ENCODE data around the gene MAD1L1. TPM values are rescaled to one million over a fixed set of nuclear protein-coding genes. Genes with fewer than 3 reads are reported as not detected.
A peak's percentile ranks its signal among the peaks of the same experiment; 100 is the strongest.

The MAD1L1 gene
- total RNA-seq, 1 experiment from 2014 or later: 50.8 TPM

GRCh38 chr7:2233926-2234325 lies 1.2 kb upstream of the MAD1L1 start:
- peaks cover 13% of the 10 kb centered on the region; the same call in 1 of the 2 replicates for H3K36me3 ChIP-seq (ENCODE audit: low read depth)
- no peaks in the 10 kb centered on the region for H3K9me2 ChIP-seq (ENCODE audit: insufficient read depth)
- TF ChIP-seq EZH2 (IDR thresholded peaks at IDR 0.05; ENCODE audit: low read depth) (no peak), CTCF (conservative IDR thresholded peaks at IDR 0.05) (no peak)
- no peak for DNase-seq
- peaks cover 33% of the 10 kb centered on the region for H3K79me2 ChIP-seq (ENCODE audit: low read depth)
- H3K9me3 ChIP-seq (ENCODE audit: insufficient read depth, low read depth): no peaks in the 10 kb centered on the region
- H3K4me1 ChIP-seq (replicated peaks; ENCODE audit: insufficient read depth): peaks cover 16% of the 10 kb centered on the region
- BruUV-seq (replicated peaks): no TSS peak
- H2AFZ ChIP-seq: no peak overlapping the region
- no peak overlapping the region for H3K4me2 ChIP-seq
- H3F3A ChIP-seq (ENCODE audit: insufficient read depth, low read depth): peaks cover 34% of the 10 kb centered on the region
- POLR2A ChIA-PET (ENCODE audit: unreplicated experiment): interaction anchor here (0.6 to 0.7 kb wide), 2 partner anchors 33 to 565 kb away, joined by 4 to 8 read pairs; no protein-coding TSS in a partner anchor
- CTCF ChIA-PET: interaction anchor here (0.6 to 0.8 kb wide), 2 partner anchors 28 to 93 kb away, joined by 4 to 5 read pairs; no protein-coding TSS in a partner anchor
- intact Hi-C loops (cut with micrococcal nuclease; ENCODE audit: unreplicated experiment): no loop called here
- no peak overlapping the region for H3K27ac ChIP-seq
- H3K27me3 ChIP-seq (ENCODE audit: insufficient read depth, low read depth): no peaks in the 10 kb centered on the region
- peaks cover 15% of the 10 kb centered on the region for H4K20me1 ChIP-seq (ENCODE audit: insufficient read depth)
- no peak overlapping the region for H3K4me3 ChIP-seq

GRCh38 chr7:2231992-2232765 lies 566 bp downstream of the MAD1L1 start:
- BruUV-seq (replicated peaks): no TSS peak
- ChIA-PET POLR2A (ENCODE audit: unreplicated experiment) (interaction anchor here (0.7 kb wide), 1 partner anchor 10 kb away, joined by 4 read pairs; the partner anchor contains the start of genes MRM2 and NUDT1), CTCF (no interaction called here)
- Histone ChIP-seq H3K79me2 (ENCODE audit: low read depth) (peaks cover 31% of the 10 kb centered on the region), H3K4me3 (peak overlapping the region; percentile 95), H3K4me1 (replicated peaks; ENCODE audit: insufficient read depth) (peaks cover 16% of the 10 kb centered on the region), H3F3A (ENCODE audit: insufficient read depth, low read depth) (peaks cover 34% of the 10 kb centered on the region), H3K9me3 (ENCODE audit: insufficient read depth, low read depth) (no peaks in the 10 kb centered on the region), H4K20me1 (ENCODE audit: insufficient read depth) (peaks cover 15% of the 10 kb centered on the region), H3K4me2 (peak overlapping the region; percentile 94), H3K27me3 (ENCODE audit: insufficient read depth, low read depth) (no peaks in the 10 kb centered on the region), H2AFZ (peak overlapping the region; percentile 96), H3K27ac (no peak overlapping the region), H3K36me3 (ENCODE audit: low read depth) (0 out of 2 replicates have a peak, but pooled peaks cover 8% of the 10 kb centered on the region), H3K9me2 (ENCODE audit: insufficient read depth) (no peaks in the 10 kb centered on the region)
- intact Hi-C loops (cut with micrococcal nuclease; ENCODE audit: unreplicated experiment): no loop called here
- peak in 1 of 2 experiments; percentile 34 for DNase-seq
- TF ChIP-seq EZH2 (IDR thresholded peaks at IDR 0.05; ENCODE audit: low read depth): no peak
- no peak for TF ChIP-seq CTCF (conservative IDR thresholded peaks at IDR 0.05)

GRCh38 chr7:2230882-2231281 lies 1.9 kb downstream of the MAD1L1 start:
- CTCF ChIA-PET: no interaction called here
- no TSS peak for BruUV-seq (replicated peaks)
- no peak overlapping the region; the same call in 1 of the 2 replicates for H3K4me2 ChIP-seq
- H3K9me3 ChIP-seq (ENCODE audit: insufficient read depth, low read depth): no peaks in the 10 kb centered on the region
- H3K27ac ChIP-seq: no peak overlapping the region
- H2AFZ ChIP-seq: no peak overlapping the region
- intact Hi-C loops (cut with micrococcal nuclease; ENCODE audit: unreplicated experiment): no loop called here
- no peak overlapping the region for H3K4me3 ChIP-seq
- no peaks in the 10 kb centered on the region for H3K9me2 ChIP-seq (ENCODE audit: insufficient read depth)
- DNase-seq: no peak
- H3K79me2 ChIP-seq (ENCODE audit: low read depth): peaks cover 31% of the 10 kb centered on the region
- TF ChIP-seq EZH2 (IDR thresholded peaks at IDR 0.05; ENCODE audit: low read depth) (no peak), CTCF (conservative IDR thresholded peaks at IDR 0.05) (no peak)
- POLR2A ChIA-PET (ENCODE audit: unreplicated experiment): no interaction called here
- peaks cover 15% of the 10 kb centered on the region for H4K20me1 ChIP-seq (ENCODE audit: insufficient read depth)
- peaks cover 16% of the 10 kb centered on the region for H3K4me1 ChIP-seq (replicated peaks; ENCODE audit: insufficient read depth)
- peaks cover 21% of the 10 kb centered on the region for H3K36me3 ChIP-seq (ENCODE audit: low read depth)
- peaks cover 36% of the 10 kb centered on the region for H3F3A ChIP-seq (ENCODE audit: insufficient read depth, low read depth)
- H3K27me3 ChIP-seq (ENCODE audit: insufficient read depth, low read depth): no peaks in the 10 kb centered on the region

All from PC-9 (cell line).